ENCODE data around the gene LRRC59.
A peak's percentile ranks its signal among the peaks of the same experiment; 100 is the strongest.

LRRC59 gene

GRCh38 chr17:50381920-50382319, 15.4 kb downstream of the LRRC59 start:
- no peak for DNase-seq

GRCh38 chr17:50381260-50381815, 16.0 kb downstream of the LRRC59 start:
- no peak for DNase-seq

- no peak for DNase-seq
These were observed 16.7 kb downstream of the LRRC59 start for GRCh38 chr17:50380369-50381259.

- no peak for DNase-seq
These were observed 17.8 kb downstream of the LRRC59 start for GRCh38 chr17:50379351-50380132.

GRCh38 chr17:50375858-50376538, 21.3 kb downstream of the LRRC59 start:
- DNase-seq: no peak

- DNase-seq: no peak
These were observed 23.6 kb downstream of the LRRC59 start for GRCh38 chr17:50373705-50374104.

GRCh38 chr17:50372758-50373556, 24.4 kb downstream of the LRRC59 start, which contains the start of the genes EME1 and MRPL27:
EME1 (plus strand) TSS chr17:50373229; CDS start chr17:50375209, 1,980 bp downstream.
MRPL27 (minus strand) TSS chr17:50373184; CDS start chr17:50373170, 14 bp downstream.
- peak; percentile 86 for DNase-seq

- DNase-seq: no peak
These were observed 25.0 kb downstream of the LRRC59 start for GRCh38 chr17:50372222-50372757.

GRCh38 chr17:50371526-50371925, 25.8 kb downstream of the LRRC59 start:
- DNase-seq: no peak

- DNase-seq: no peak
These were observed 27.3 kb downstream of the LRRC59 start for GRCh38 chr17:50370052-50370451.

- no peak for DNase-seq
These were observed 29.9 kb downstream of the LRRC59 start for GRCh38 chr17:50367401-50367800.

- DNase-seq: no peak
These were observed 31.5 kb downstream of the LRRC59 start for GRCh38 chr17:50365649-50366393.

- no peak for DNase-seq
These were observed 32.2 kb downstream of the LRRC59 start for GRCh38 chr17:50365165-50365564.

- DNase-seq: no peak
These were observed 32.6 kb downstream of the LRRC59 start for GRCh38 chr17:50364715-50365114.

- DNase-seq: no peak
These were observed 33.3 kb downstream of the LRRC59 start for GRCh38 chr17:50364061-50364458.

- DNase-seq: no peak
These were observed 33.9 kb downstream of the LRRC59 start for GRCh38 chr17:50363217-50364060.

- no peak for DNase-seq
These were observed 34.7 kb downstream of the LRRC59 start for GRCh38 chr17:50362661-50363060.

- peak; percentile 60 for DNase-seq
These were observed 35.5 kb downstream of the LRRC59 start for GRCh38 chr17:50361561-50362480.

Measured in activated naive CD4-positive, alpha-beta T cell treated with anti-CD3 and anti-CD28 coated beads, Interleukin-2, amount 50 U/mL, for 16 hours (primary cell).